HG03108 (cell line): ENCODE results near the gene ANKRD16.
A peak's percentile ranks its signal among the peaks of the same experiment; 100 is the strongest.

Experiments
- ATAC-seq: cut with Tn5 transposase; IDR thresholded peaks from one replicate; pipeline ENCODE4 v1.9.1; 2021; ENCODE audit warnings: moderate library complexity; ENCODE audit not compliant: unreplicated experiment

Gene ANKRD16

GRCh38 chr10:5904227-5904626 lies 14.5 kb upstream of the ANKRD16 start:
- ATAC-seq = peak; percentile 88

DNA sequence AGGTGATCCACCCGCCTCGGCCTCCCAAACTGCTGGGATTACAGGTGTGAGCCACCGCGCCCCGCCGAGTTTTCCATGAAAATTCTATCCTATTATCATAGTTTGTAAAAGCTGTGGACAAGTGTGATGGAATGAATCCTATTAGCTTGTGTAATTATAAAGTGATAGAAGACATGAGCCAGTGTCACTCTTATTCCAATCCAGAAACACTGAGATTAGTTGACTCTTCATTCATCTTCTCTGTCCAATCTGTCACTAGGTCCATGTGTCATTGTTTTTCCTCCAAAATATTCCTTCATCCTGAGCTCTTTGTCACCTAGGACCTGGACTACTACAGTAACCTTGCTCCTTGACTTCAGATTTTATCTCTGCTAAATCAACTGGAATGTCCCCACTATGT lies 13.9 kb upstream of the ANKRD16 start:
- ATAC-seq = no peak

GRCh38 chr10:5902511-5903274 lies 13.0 kb upstream of the ANKRD16 start:
- no peak for ATAC-seq

DNA sequence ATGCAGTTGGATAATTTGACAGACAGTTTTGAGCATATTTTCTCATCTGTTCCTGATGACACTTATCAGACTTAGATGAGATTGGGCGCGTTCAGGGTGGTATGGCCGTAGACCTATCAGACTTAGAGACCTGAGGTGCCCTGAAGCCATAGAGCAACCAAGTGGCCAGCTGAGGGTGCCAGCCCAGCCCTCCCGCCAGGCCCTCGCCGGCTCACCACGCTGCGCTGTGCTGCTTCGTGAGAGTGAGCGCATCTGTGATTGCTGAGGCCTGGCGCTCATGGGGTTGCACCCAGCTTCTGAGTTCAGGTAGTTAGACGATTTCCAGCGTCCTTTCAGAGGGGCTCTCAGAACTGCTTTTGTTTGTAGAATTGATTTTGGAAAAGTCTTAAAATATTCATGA lies 10.6 kb upstream of the ANKRD16 start:
- ATAC-seq = no peak

DNA sequence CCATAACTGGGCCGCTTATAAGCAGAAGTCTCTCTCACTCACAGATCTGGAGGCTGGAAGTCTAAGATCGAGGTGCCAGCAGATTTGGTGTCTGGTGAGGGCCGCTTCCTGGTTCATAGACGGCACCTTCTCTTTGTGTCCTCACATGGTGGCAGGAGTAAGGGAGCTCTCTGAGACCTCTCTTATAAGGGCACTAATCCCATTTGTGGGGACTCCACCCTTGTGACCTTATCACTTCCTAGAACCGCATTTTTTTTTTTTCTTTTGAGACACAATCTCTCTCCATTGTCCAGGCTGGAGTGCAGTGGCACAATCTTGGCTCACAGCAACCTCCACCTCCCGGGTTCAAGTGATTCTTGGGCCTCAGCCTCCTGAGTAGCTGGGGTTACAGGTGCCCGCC lies 8.5 kb upstream of the ANKRD16 start:
- ATAC-seq = no peak

- ATAC-seq = no peak
These were observed 7.8 kb upstream of the ANKRD16 start for GRCh38 chr10:5897504-5897903.

GRCh38 chr10:5897053-5897340 lies 7.3 kb upstream of the ANKRD16 start:
- no peak for ATAC-seq

DNA sequence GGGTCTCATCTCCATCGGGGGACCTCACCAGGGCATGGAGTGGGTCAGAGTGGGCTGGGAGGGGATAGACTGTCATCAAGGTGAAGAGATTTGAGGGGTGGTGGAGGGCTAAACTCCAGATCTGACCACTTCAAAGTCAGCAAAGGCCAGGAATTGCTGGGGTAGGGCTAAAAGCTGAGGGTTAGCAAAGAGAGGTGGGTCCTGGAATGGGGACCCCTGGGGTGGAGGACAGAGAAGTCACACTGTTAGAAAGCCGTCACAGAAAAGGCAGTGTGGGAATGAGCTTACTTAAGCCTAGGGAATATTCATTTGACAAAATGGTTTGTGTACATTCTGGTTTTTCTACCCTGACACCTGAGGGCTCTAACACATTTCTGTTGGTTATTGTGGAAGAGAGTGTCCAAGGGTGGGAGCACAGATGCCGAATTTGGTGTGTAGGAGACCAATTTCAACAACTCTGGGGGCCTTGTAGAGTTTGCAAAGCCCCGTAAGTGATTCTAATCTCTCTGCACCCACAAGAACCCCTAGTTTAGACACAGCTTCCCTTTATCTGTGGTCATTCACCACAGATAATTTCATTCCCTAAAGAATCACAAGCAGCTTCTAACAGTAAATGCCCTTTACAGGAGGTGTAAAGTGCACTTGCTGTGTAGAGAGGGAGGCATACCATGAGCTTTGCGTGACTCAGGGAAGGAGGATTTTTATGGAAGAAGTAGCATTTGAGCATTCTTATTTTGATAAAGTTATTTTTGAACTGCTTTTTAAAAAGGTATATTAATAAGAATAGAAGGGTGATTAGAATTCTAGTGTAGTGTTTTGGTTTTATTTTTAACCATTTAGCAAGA lies 6.7 kb upstream of the ANKRD16 start:
- no peak for ATAC-seq

- peak; percentile 81 for ATAC-seq
These were observed 6.1 kb upstream of the ANKRD16 start for GRCh38 chr10:5895804-5896203.

- ATAC-seq = no peak
These were observed 5.7 kb upstream of the ANKRD16 start for GRCh38 chr10:5895365-5895764.

DNA sequence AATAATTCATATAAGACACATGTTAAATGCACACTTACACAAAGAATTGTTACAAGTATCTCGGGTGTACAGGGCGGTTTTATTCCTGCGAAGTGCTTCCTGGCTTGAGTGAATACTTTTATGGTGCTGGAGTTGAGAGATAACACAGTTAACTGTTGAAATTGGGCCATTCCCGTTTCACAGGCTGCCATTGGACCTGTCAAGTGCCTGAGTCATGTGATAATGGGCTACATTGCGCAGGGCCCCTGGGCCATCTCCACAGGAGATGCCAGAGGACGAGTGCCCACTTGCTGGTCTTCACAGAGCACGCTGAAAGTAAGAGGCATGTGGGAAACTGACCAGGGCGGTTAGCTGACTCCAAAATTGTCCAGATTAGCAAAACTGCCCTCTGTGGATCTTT lies 5.2 kb upstream of the ANKRD16 start:
- no peak for ATAC-seq

DNA sequence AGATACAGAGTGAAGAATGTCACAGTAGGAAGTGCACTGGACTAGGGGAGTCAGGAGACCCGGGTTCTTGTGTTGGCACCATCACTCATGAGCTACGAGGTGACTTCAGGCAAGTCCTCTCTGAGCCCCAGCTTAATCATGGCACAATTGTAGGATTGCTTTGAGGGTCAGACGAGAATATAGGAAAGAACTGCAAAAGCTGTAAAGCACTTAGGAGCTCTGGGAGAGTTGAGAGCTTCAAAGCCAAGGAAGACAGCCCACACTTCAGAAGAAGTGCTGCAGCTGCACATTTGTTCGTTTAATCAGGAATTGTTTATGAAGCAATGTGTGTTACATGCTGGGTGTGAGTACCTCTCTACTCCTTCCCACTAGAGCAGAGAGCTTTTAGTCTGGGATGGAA lies 4.7 kb upstream of the ANKRD16 start:
- ATAC-seq = no peak

DNA sequence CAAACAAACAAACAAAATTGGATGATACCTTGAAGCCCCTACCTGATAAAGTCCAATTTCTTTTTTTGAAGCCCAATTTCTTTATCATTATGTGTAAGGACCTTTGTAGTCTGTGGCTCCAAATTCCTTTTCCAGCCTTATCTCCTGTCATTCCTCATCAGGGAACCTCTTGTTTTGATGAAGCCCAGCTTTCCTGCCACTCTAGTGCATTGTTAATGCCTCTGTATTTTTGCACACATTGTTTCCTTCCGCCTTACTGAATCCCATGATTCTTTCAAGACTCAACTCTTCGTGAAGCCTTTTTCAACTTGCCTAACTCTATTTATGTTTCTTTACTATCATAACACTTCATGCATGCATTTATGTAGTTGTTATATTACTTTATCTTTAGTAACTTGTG lies 3.6 kb upstream of the ANKRD16 start:
- ATAC-seq = no peak

DNA sequence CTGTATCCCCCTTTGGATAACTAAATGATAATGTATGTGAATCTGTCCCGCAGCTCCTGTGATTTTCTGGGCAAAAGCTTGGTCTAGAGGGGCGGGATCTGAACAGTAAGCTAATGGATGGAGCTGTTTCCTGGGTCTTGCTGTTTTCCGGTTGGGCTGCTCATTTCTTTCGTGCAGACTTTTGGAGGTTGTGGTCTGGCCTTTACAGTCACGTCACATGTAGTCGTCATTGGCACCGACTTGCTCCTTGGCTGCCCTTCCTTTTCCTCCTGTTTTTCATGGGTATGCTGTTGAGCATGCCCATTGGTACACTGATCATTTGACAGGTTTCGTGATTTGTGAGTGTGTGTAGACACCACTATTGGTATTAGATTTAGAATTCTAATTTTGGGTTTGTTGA lies 2.3 kb upstream of the ANKRD16 start:
- no peak for ATAC-seq

DNA sequence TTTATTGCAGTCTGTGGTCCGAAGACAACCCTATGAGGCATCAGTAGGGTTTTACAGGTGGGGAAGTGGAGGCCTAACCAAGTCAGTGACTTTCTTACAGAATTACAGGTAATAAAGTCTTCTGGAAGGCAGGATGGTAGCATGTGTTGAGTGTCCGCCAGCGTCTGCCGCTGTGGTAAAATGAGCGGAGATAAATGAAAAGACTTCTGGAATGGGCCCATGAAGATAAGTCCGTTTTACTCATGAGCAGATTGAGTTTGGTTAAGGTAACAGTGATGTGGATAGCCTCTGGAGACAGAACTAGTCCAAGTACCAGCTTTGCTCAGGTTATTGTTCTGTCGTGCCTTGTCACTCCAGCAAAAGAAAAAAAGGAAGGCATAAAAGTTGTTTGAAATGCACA lies 1.3 kb upstream of the ANKRD16 start:
- ATAC-seq = no peak

GRCh38 chr10:5890452-5890915 lies 791 bp upstream of the ANKRD16 start:
- peak; percentile 4 for ATAC-seq

DNA sequence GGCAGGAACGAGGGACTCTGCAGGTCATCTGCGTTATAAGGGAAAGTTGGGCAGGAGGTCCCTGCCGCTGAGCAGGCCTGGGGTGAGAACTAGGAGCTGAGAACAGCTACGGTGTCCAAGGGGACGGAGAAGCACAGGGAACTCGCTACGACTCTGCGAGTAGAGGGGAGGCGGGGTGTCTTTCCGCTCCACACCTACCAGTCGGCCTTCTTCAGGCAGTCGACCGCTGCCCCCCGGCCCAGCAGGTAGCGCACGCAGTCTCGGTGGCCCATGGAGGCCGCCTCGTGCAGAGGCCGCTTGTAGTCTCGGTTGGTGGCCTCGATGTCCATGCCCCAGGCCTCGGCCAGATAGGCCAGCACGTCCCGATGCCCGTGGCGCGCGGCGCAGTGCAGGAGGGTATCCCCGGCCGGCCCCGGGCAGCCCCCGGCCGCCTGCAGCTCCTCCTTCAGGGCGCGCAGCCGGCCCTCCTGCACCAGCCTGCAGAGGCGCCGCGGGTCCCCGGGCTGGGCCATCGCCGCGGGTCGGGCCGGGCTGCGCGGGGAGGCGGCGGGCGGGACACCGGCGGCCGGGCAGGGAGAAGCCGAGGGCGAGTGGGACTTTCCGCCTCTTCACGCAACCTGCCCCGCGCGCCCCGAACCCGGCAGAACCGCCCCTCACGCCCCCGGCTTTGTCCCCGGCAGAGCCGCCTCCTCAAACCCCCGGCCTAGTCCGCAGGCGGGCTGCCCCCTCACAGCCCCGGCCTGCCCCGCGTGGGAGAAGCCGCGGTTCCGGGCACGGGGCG lies 660 bp downstream of the ANKRD16 start:
- ATAC-seq = peak; percentile 19

DNA sequence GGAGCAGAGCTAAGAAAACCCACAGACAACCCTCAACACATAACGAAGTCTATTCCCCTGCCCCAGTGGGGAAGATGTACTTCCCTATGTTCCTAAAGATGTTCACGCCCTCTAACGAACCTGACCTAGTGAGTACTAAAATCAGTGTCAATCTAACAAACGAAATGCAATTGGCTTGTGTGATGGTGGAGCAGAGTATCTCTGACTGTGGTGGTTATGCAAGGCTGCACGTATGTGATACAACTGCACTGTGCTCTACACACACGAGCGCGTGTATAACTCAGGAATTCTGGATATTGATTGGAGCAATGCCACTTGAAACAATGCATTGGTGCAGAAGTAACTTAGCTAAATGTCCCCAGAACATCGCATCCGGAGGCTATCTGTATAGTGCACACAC lies 1.3 kb downstream of the ANKRD16 start:
- ATAC-seq = no peak

- no peak for ATAC-seq
These were observed 2.1 kb downstream of the ANKRD16 start for GRCh38 chr10:5887641-5888040.

- no peak for ATAC-seq
These were observed 2.7 kb downstream of the ANKRD16 start for GRCh38 chr10:5887029-5887428.

GRCh38 chr10:5885619-5886018 lies 4.1 kb downstream of the ANKRD16 start:
- no peak for ATAC-seq

- ATAC-seq = no peak
These were observed 6.7 kb downstream of the ANKRD16 start for GRCh38 chr10:5882961-5883360.
